H9 (cell line): ENCODE results near the gene HOATZ. TPM values are rescaled to one million over a fixed set of nuclear protein-coding genes. Genes with fewer than 3 reads are reported as not detected.

ENCODE experiments used
- DNase-seq: peaks from one replicate; pipeline ENCODE4 v3.0.0-alpha.2; 2017
- H2AFZ ChIP-seq: one replicate; pipeline ENCODE4 v1.6.1; 2013; ENCODE audit warnings: mild to moderate bottlenecking, low read length, control low read depth, moderate library complexity
- H2AK5ac ChIP-seq: 2 replicates; pipeline ENCODE4 v1.6.1; 2013; ENCODE audit warnings: low read length, control low read depth, mixed read lengths; ENCODE audit not compliant: insufficient read length
- H2BK120ac ChIP-seq: one replicate; pipeline ENCODE4 v1.6.1; 2013; ENCODE audit warnings: low read depth, mild to moderate bottlenecking, low read length, control low read depth, inconsistent platforms; ENCODE audit not compliant: poor library complexity, severe bottlenecking
- H2BK12ac ChIP-seq: 2 replicates; pipeline ENCODE4 v1.6.1; 2013; ENCODE audit warnings: low read length, control low read depth, mixed read lengths, low read depth; ENCODE audit not compliant: insufficient read length
- H2BK15ac ChIP-seq: 2 replicates; pipeline ENCODE4 v1.6.1; 2013; ENCODE audit warnings: low read depth, low read length, control low read depth
- H2BK20ac ChIP-seq: one replicate; pipeline ENCODE4 v1.6.1; 2013; ENCODE audit warnings: low read depth, mild to moderate bottlenecking, low read length, control low read depth, inconsistent platforms; ENCODE audit not compliant: poor library complexity, severe bottlenecking
- H2BK5ac ChIP-seq: 2 replicates; pipeline ENCODE4 v1.6.1; 2013; ENCODE audit warnings: low read length, control low read depth, mixed read lengths; ENCODE audit not compliant: insufficient read length
- H3K14ac ChIP-seq: 2 replicates; pipeline ENCODE4 v1.6.1; 2013; ENCODE audit warnings: low read length, control low read depth; ENCODE audit not compliant: insufficient read depth
- H3K18ac ChIP-seq: 2 replicates; pipeline ENCODE4 v1.6.1; 2013; ENCODE audit warnings: low read depth, mild to moderate bottlenecking, mixed read lengths, low read length, control low read depth; ENCODE audit not compliant: insufficient read length
- H3K23ac ChIP-seq: 2 replicates; pipeline ENCODE4 v1.6.1; 2013; ENCODE audit warnings: low read length, control low read depth, mixed read lengths, low read depth; ENCODE audit not compliant: insufficient read length
- H3K23me2 ChIP-seq: 2 replicates; pipeline ENCODE4 v1.6.1; 2013; ENCODE audit warnings: low read depth, mild to moderate bottlenecking, mixed read lengths, low read length, control low read depth; ENCODE audit not compliant: insufficient read length, poor library complexity, severe bottlenecking
- H3K27ac ChIP-seq: 2 replicates; pipeline ENCODE4 v1.5.1; 2013; ENCODE audit warnings: low read length, control low read depth, mixed read lengths, low read depth; ENCODE audit not compliant: insufficient read length
- H3K27me3 ChIP-seq: 2 replicates; pipeline ENCODE4 v1.6.1; 2013; ENCODE audit warnings: low read length, control low read depth, inconsistent platforms; ENCODE audit not compliant: insufficient read depth
- H3K4ac ChIP-seq: 2 replicates; pipeline ENCODE4 v1.6.1; 2013; ENCODE audit warnings: low read depth, mild to moderate bottlenecking, control low read depth, inconsistent platforms, low read length, moderate library complexity
- H3K4me1 ChIP-seq: 2 replicates; pipeline ENCODE4 v1.6.1; 2013; ENCODE audit warnings: low read length, control low read depth, inconsistent platforms; ENCODE audit not compliant: insufficient read depth
- H3K4me2 ChIP-seq: 2 replicates; pipeline ENCODE4 v1.6.1; 2013; ENCODE audit warnings: low read length, control low read depth, mixed read lengths; ENCODE audit not compliant: insufficient read length, insufficient read depth
- H3K56ac ChIP-seq: 2 replicates; pipeline ENCODE4 v1.6.1; 2013; ENCODE audit warnings: low read depth, mild to moderate bottlenecking, mixed read lengths, low read length, control low read depth; ENCODE audit not compliant: insufficient read length
- H3K79me1 ChIP-seq: 2 replicates; pipeline ENCODE4 v1.6.1; 2013; ENCODE audit warnings: low read depth, mild to moderate bottlenecking, moderate library complexity, low read length, control low read depth, inconsistent platforms; ENCODE audit not compliant: insufficient read depth, poor library complexity, severe bottlenecking
- H3K79me2 ChIP-seq: 2 replicates; pipeline ENCODE4 v1.6.1; 2013; ENCODE audit warnings: low read length, control low read depth, inconsistent platforms; ENCODE audit not compliant: insufficient read depth
- H3K9ac ChIP-seq: 2 replicates; pipeline ENCODE4 v1.6.1; 2013; ENCODE audit warnings: low read length, control low read depth, mixed read lengths; ENCODE audit not compliant: insufficient read length; ENCODE audit errors: extremely low read depth
- H3K9me3 ChIP-seq: one replicate; pipeline ENCODE4 v1.6.1; 2013; ENCODE audit warnings: low read depth, low read length, inconsistent platforms; ENCODE audit not compliant: control insufficient read depth
- H3T11ph ChIP-seq: one replicate; pipeline ENCODE4 v1.6.1; 2013; ENCODE audit warnings: mild to moderate bottlenecking, low read length, control low read depth, inconsistent platforms
- H4K20me1 ChIP-seq: one replicate; pipeline ENCODE4 v1.6.1; 2013; ENCODE audit not compliant: control insufficient read depth, insufficient read length, insufficient read depth
- H4K5ac ChIP-seq: 2 replicates; pipeline ENCODE4 v1.6.1; 2013; ENCODE audit warnings: low read depth, mild to moderate bottlenecking, mixed read lengths, low read length, control low read depth; ENCODE audit not compliant: insufficient read length
- H4K8ac ChIP-seq: replicated peaks from 2 replicates; pipeline ENCODE4 v1.6.1; 2013; ENCODE audit warnings: low read length, control low read depth, mixed read lengths, low read depth; ENCODE audit not compliant: insufficient read length
- H4K91ac ChIP-seq: 2 replicates; pipeline ENCODE4 v1.6.1; 2013; ENCODE audit warnings: low read depth, mild to moderate bottlenecking, moderate library complexity, mixed read lengths, low read length, control low read depth; ENCODE audit not compliant: insufficient read length
- H3K27ac Mint-ChIP-seq, 3 experiments: 2 replicates in 2 of 3; 3 replicates in 1 of 3; pipeline ENCODE4 v1.8.0; 2020 to 2021; ENCODE audit warnings: mixed read lengths in 3 of 3, mild to moderate bottlenecking in 1 of 3, moderate library complexity in 1 of 3
- H3K27me3 Mint-ChIP-seq: 2 replicates; pipeline ENCODE4 v1.8.0; 2021; ENCODE audit warnings: low read depth, mild to moderate bottlenecking, moderate library complexity, mixed read lengths
- H3K36me3 Mint-ChIP-seq, 3 experiments: 2 replicates in 2 of 3; 3 replicates in 1 of 3; pipeline ENCODE4 v1.8.0; 2020 to 2021; ENCODE audit warnings: low read depth in 3 of 3, mixed read lengths in 3 of 3; ENCODE audit not compliant: insufficient read depth in 1 of 3
- H3K4me1 Mint-ChIP-seq, 2 experiments: 2 replicates each; pipeline ENCODE4 v1.8.0; 2020; ENCODE audit warnings: mixed read lengths in 2 of 2
- H3K4me3 Mint-ChIP-seq, 2 experiments: 2 replicates in 1 of 2; 3 replicates in 1 of 2; pipeline ENCODE4 v1.8.0; 2020 to 2021; ENCODE audit warnings: mild to moderate bottlenecking in 2 of 2, mixed read lengths in 2 of 2, moderate library complexity in 1 of 2
- H3K9me3 Mint-ChIP-seq, 2 experiments: 2 replicates in 1 of 2; 3 replicates in 1 of 2; pipeline ENCODE4 v1.8.0; 2020; ENCODE audit warnings: mild to moderate bottlenecking in 2 of 2, mixed read lengths in 2 of 2, moderate library complexity in 1 of 2
- WGBS: extraction: QIAGEN DNeasy Blood & Tissue Kit; methylation state at CpG from one replicate; pipeline ENCODE4 v1.1.7; 2013; ENCODE audit warnings: missing lambda C conversion rate, low lambda C conversion rate, mixed read lengths; ENCODE audit not compliant: insufficient read length; ENCODE audit errors: extremely low coverage; 5-methylcytosine and 5-hydroxymethylcytosine counted together
- total RNA-seq: library from RNA; stranded (reverse); gene quantifications from 2 replicates; pipeline ENCODE4 v1.2.1, GENCODE V29; 2021
- TF ChIP-seq, protein P1 (sequence below): fragments of 200-600 bp; sonication (generic); conservative IDR thresholded peaks from 3 replicates; pipeline ENCODE4 v1.8.0; 2021; ENCODE audit warnings: antibody characterized with exemption, mild to moderate bottlenecking

HOATZ gene
- total RNA-seq, 1 experiment from 2014 or later, result not detected

DNA sequence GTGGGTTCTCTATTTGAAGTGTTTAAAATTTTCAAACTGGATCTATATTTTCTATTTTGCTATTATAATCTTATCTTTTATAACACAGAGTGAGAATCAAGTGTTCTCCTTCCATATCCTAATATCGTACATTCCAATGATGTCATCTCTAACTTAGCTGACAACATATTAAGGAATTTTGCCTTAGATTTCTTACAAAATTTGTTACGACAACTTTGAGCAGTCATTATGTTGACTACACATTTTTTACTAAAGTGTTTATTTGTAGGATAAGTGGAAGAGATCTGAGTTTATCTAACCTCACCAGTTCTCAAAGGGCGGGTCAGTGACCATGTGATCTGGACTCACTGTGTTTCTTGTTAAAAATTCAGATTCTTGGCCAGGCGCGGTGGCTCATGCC lies 15.1 kb upstream of the HOATZ start:
- H3K36me3 Mint-ChIP-seq, result no peaks in the 10 kb centered on the region
- Histone ChIP-seq H3K23me2 (no peaks in the 10 kb centered on the region), H2BK20ac (no peak overlapping the region), H4K91ac (no peak overlapping the region), H2BK12ac (no peak overlapping the region), H3K18ac (no peak overlapping the region), H2AK5ac (no peak overlapping the region), H3K4me1 (no peaks in the 10 kb centered on the region; the same call in 1 of the 2 replicates), H3K9ac (no peak overlapping the region), H4K20me1 (no peaks in the 10 kb centered on the region), H3K27ac (no peak overlapping the region), H3K79me1 (no peaks in the 10 kb centered on the region), H4K8ac (no peak overlapping the region), H3K14ac (no peak overlapping the region), H2BK120ac (no peak overlapping the region), H3K4ac (no peak overlapping the region), H3K27me3 (no peaks in the 10 kb centered on the region), H2BK15ac (no peak overlapping the region), H4K5ac (no peak overlapping the region), H2BK5ac (no peak overlapping the region), H3K23ac (no peak overlapping the region), H3K79me2 (no peaks in the 10 kb centered on the region), H2AFZ (no peak overlapping the region), H3K56ac (no peak overlapping the region), H3K9me3 (no peaks in the 10 kb centered on the region), H3K4me2 (no peak overlapping the region), H3T11ph (no peak overlapping the region)
- peaks cover 10% of the 10 kb centered on the region for H3K27me3 Mint-ChIP-seq
- TF ChIP-seq, protein P1, sequence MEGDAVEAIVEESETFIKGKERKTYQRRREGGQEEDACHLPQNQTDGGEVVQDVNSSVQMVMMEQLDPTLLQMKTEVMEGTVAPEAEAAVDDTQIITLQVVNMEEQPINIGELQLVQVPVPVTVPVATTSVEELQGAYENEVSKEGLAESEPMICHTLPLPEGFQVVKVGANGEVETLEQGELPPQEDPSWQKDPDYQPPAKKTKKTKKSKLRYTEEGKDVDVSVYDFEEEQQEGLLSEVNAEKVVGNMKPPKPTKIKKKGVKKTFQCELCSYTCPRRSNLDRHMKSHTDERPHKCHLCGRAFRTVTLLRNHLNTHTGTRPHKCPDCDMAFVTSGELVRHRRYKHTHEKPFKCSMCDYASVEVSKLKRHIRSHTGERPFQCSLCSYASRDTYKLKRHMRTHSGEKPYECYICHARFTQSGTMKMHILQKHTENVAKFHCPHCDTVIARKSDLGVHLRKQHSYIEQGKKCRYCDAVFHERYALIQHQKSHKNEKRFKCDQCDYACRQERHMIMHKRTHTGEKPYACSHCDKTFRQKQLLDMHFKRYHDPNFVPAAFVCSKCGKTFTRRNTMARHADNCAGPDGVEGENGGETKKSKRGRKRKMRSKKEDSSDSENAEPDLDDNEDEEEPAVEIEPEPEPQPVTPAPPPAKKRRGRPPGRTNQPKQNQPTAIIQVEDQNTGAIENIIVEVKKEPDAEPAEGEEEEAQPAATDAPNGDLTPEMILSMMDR, result no peak
- no peak overlapping the region for H3K27ac Mint-ChIP-seq
- no CpG with 5 or more reads among the region's 5 CpGs for WGBS
- DNase-seq, result no peak
- no peaks in the 10 kb centered on the region; a peak in 1 of 5 replicates for H3K9me3 Mint-ChIP-seq
- H3K4me3 Mint-ChIP-seq, result no peak overlapping the region
- H3K4me1 Mint-ChIP-seq, result peaks cover 16 to 19% of the 10 kb centered on the region in 2 experiments
